NCI-H748 (cell line): ENCODE results near the gene ABCC1.
A peak's percentile ranks its signal among the peaks of the same experiment; 100 is the strongest.

Experiments used
- DNase-seq: peaks from one replicate; lab custom pipeline; 2025; ENCODE audit not compliant: unreplicated experiment; lab: John Stamatoyannopoulos, UW

The ABCC1 gene

GRCh38 chr16:16106466-16106865 lies 157.1 kb downstream of the ABCC1 start:
- no peak for DNase-seq

DNA sequence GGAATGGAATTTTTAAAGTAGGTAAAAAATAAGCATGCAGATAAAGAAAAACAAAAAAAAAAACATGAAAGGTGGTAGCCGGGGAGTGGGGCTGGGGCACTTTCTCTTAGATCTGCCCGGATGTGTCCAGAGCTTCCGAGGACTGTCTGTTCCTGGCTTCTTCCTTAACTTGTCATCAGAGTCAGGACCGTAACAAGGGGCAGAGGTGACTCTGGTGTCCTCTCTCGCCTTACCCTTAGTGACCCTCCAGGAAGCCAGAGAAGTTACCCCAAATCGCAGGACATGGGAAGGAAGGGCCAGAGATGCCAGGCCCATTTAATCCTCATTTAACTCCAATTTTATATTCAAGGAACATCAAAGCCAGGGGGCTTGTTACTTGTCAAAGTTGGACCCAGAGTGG lies 158.4 kb downstream of the ABCC1 start:
- DNase-seq: no peak

- no peak for DNase-seq
Measured at GRCh38 chr16:16108759-16109158, 159.3 kb downstream of the ABCC1 start.

DNA sequence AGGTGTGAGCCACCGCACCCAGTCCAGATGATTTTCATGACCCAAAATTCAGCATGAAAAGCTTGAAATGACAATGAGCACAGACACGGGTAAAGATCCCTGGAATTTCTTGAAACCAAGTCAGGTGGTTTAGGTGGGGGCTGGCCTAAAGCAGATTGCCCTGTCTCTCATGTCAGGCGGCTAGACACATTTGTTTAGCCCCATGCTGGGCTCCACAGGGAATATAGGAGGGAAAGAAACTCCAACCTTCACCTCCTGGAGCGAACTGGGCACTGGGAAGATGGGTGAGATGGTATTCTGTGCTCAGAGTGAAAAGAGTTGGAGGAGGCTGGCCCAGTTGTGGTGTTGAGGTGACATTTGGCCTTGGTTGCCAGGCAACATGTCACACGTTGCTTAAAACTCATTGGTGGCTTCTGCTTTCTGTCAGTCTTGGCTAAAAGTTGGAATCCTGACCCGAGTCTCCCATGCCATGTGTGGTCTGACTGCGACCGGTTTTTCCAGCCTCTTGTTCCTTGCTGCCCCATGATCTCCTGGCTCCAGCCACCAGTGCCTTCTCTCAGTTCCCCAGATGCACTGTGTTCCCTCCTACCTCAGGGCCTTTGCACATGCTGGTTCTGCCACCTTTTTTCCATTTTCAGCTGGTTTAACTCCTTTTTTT lies 160.2 kb downstream of the ABCC1 start:
- no peak for DNase-seq

GRCh38 chr16:16110111-16110490 lies 160.7 kb downstream of the ABCC1 start:
- DNase-seq: no peak

- DNase-seq: no peak
Measured at GRCh38 chr16:16111639-16112038, 162.2 kb downstream of the ABCC1 start.

DNA sequence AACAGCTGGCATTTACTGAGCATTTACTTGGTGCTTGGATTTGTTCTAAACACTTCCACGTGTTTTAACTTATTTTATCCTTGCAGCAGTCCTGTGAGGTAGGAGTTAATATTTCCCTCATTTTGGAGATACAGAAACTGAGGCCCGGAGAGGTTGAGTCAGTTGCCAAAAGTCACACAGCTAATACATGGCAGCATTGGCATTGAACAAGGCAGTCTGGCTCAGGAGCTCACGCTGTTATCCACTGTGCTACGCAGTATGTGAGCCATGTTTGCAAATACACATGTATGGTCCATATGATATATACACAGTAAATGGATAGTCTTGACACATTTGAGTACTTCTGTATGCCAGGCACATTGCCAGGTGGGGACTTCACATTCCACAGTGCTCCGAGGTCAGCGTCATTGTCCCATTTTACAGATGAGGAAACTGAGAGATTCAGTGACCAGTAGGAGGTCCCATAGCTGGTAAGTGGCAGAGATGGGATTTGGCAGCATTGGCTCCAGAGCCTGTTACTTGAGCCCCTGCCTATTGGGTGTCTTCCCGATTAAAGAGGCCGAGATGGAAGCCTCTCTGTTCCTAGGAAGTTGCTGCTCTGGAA lies 163.1 kb downstream of the ABCC1 start:
- no peak for DNase-seq

- no peak for DNase-seq
Measured at GRCh38 chr16:16113076-16113475, 163.7 kb downstream of the ABCC1 start.

DNA sequence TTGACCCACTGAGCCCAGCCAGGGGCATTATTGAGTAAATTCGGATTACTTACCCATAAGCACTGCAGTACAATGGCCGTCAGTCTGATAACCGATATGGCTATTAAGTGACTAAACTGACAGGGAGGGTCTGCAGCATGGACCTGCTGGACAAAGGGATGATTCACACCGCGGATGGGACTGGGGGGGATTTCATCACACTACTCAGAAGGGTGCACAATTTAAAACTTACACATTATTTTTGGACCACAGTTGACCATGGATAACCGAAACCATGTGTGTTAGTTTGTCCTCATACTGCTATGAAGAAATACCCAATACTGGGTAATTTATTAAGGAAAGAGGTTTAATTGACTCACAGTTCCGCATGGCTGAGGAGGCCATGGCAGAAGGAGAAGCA lies 167.4 kb downstream of the ABCC1 start:
- no peak for DNase-seq

DNA sequence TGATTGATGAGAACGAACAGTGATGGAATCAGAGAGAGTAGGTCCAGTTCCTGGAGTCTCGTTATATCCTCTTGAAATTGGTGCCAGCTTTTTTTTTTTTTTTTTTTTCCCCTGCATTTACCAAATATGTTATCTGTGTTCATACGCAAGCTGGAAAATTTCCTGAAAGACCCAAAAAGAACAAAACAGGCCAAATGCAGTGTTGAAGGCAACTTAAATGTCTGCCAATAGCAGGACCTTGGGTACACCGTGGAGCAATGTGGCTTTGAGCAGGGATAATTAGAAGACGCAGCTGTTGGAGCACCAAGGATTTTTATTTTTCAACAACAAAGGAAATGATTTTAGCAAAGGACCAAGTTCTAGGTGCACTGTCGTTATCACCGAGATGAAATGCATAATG lies 168.9 kb downstream of the ABCC1 start:
- DNase-seq: no peak

DNA sequence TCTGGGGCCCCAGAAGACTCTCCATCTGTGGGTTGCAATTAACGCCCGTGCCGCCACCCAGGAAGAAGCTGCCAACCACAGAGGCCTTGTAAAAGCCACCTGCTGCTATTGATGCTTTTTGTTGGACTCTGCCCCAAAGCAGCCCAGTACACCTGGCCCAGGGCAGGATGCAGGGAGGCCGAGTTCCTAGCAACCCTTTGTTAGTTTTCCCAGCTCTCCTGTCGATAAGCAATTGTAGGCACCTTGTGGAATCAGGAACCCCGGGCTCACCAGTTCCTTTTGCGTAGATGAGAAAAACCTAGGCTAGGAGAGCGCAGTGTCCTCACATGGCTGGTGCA lies 170.6 kb downstream of the ABCC1 start:
- DNase-seq: no peak

- DNase-seq: no peak
Measured at GRCh38 chr16:16120382-16121184, 171.2 kb downstream of the ABCC1 start.

- no peak for DNase-seq
Measured at GRCh38 chr16:16121185-16121727, 171.8 kb downstream of the ABCC1 start.

- DNase-seq: no peak
Measured at GRCh38 chr16:16122264-16122663, 172.8 kb downstream of the ABCC1 start.

- DNase-seq: no peak
Measured at GRCh38 chr16:16124438-16124837, 175.0 kb downstream of the ABCC1 start.

DNA sequence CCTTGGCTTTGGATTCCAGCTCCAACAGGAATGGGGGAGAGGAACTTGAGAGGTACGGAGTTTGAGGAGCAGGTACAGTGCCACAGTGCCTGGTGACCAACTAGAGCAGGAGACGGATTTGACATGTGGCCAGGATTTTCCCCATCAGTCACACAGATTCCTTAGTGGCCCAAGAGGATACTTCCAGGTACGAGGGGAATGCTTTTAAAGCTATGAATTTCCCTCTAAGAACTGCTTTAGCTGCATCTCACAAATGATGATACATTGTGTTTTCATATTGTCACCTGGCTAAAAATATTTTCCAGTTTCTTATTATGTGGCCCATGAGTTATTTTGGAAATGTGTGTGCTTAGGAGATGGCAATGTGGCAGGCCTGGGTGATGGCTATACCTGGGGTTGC lies 175.6 kb downstream of the ABCC1 start:
- no peak for DNase-seq

- no peak for DNase-seq
Measured at GRCh38 chr16:16126896-16127295, 177.5 kb downstream of the ABCC1 start.

- peak; percentile 48 for DNase-seq
Measured at GRCh38 chr16:16127469-16128116, 178.2 kb downstream of the ABCC1 start.

DNA sequence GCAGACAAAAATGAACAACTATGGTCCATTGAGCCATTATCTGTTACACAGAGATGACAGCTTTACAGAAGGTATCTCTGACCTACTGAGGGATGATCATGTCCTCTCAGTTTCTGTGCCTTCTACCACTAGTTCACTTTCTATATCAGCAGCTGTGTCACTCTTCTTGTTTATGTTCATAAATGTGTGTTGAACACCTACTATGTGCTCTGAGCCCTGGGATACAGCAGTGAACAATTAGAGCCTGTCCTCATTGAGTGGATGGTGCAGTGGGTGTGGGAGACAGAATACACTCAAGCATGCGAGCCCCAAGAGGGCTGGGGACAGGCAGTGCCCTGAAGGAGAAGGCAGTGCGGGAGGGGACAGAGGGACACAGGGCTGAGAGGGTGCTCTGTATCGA lies 181.8 kb downstream of the ABCC1 start:
- no peak for DNase-seq

DNA sequence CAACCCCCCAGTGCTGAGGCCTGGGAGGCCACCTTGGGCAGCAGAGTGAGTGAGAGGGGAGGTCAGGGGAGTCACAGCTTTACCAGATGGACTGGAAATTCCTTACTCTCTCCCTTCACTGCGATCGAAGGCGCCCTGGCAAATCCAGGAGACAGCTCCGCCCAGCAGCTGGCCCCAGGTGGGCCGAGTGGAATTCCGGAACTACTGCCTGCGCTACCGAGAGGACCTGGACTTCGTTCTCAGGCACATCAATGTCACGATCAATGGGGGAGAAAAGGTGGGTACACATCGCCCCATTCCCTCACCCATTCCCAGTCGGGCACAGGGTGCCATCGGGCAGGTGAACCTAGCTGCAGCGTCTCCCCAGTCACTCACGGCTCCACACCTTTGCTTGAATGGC lies 182.2 kb downstream of the ABCC1 start:
- DNase-seq: no peak

DNA sequence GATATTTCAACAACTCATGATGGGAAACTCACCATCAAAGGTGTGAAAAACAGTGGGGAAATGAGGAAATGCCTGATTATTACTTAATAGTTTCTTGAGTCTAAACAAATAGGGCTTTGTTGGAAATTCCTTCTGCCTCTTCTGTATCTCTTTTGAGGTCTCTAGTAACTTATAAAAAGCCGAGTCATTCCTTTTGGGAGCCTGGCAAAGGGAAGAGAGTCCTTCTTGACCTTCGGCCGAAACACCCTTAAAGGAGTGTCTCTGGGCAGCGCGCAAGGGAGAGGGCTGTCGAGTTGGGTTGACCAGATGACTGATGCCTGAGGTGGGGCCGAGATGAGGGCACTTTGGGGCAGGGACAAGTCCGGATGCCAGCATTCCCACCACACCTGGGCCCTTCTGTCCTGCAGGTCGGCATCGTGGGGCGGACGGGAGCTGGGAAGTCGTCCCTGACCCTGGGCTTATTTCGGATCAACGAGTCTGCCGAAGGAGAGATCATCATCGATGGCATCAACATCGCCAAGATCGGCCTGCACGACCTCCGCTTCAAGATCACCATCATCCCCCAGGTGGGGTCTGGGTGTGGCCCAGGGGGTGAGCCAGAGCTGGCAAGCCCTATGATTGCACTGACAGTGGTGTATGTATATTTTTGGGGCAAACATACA lies 184.7 kb downstream of the ABCC1 start:
- DNase-seq: no peak
